Gastrocnemius medialis (tissue), 4 donors: Measurements from ENCODE around the gene SRRM3.

Experiments used
- POLR2A ChIP-seq, 2 donors: fragments of 450-650 bp; IDR thresholded peaks; one replicate each; pipeline ENCODE4 v1.6.1; 2017; ENCODE audit warnings: antibody characterized with exemption in 2 of 2, mild to moderate bottlenecking in 2 of 2, moderate library complexity in 2 of 2
- TF ChIP-seq, protein P1 (sequence below), 5 experiments: fragments of 450-650 bp in 3 of 5; fragments of 200-600 bp in 2 of 5; sonication (generic) in 2 of 5; IDR thresholded peaks in 4 of 5; conservative IDR thresholded peaks in 1 of 5; 1 replicate in 4 of 5; 2 replicates in 1 of 5; pipeline ENCODE4 v1.5.1; 2016 to 2019; ENCODE audit warnings: antibody characterized with exemption in 5 of 5, mild to moderate bottlenecking in 3 of 5, moderate library complexity in 3 of 5

DNA sequence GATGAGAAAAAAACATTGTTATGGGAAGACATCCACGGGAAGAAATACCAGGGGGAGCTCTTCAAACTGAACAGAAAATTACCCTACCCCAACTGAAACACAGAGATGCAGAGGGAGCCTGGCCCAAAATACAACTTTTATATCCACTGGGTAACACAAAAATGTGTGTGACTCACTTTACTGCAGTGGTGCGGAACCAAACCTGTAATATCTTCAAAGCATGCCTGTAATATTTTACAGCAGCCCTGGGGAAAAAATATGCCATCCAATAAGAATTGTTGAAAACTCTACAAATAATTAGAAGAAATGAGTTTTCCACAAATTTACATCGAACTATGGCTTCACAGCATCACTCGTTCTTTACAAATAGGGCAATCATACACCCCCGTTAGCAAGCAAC is 49.8 kb upstream of the SRRM3 start:
- TF ChIP-seq POLR2A (IDR thresholded peaks at IDR 0.05) = no peak
- TF ChIP-seq, protein P1, sequence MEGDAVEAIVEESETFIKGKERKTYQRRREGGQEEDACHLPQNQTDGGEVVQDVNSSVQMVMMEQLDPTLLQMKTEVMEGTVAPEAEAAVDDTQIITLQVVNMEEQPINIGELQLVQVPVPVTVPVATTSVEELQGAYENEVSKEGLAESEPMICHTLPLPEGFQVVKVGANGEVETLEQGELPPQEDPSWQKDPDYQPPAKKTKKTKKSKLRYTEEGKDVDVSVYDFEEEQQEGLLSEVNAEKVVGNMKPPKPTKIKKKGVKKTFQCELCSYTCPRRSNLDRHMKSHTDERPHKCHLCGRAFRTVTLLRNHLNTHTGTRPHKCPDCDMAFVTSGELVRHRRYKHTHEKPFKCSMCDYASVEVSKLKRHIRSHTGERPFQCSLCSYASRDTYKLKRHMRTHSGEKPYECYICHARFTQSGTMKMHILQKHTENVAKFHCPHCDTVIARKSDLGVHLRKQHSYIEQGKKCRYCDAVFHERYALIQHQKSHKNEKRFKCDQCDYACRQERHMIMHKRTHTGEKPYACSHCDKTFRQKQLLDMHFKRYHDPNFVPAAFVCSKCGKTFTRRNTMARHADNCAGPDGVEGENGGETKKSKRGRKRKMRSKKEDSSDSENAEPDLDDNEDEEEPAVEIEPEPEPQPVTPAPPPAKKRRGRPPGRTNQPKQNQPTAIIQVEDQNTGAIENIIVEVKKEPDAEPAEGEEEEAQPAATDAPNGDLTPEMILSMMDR (IDR thresholded peaks at IDR 0.05 in 4 of 5, conservative IDR thresholded peaks at IDR 0.05 in 1 of 5) = no peak
